Esophagus squamous epithelium (tissue), 5 donors: Measurements from ENCODE around the gene MKNK1. TPM values are rescaled to one million over a fixed set of nuclear protein-coding genes. Genes with fewer than 3 reads are reported as not detected.

Source experiments
- DNase-seq: peaks from one replicate; lab custom pipeline; 2025; lab: John Stamatoyannopoulos, UW
- H3K27ac ChIP-seq, 4 donors: fragments of 200-600 bp; sonication (generic); one replicate each; pipeline ENCODE4 v1.5.1; 2016 to 2019; ENCODE audit warnings: mild to moderate bottlenecking in 1 of 4
- H3K27me3 ChIP-seq, 4 donors: fragments of 200-600 bp; sonication (generic); 1 replicate in 3 of 4; 2 replicates in 1 of 4; pipeline versions ENCODE4 v1.5.1 to v1.6.0; 2017 to 2021; ENCODE audit warnings: antibody characterized with exemption in 1 of 4
- H3K36me3 ChIP-seq, 3 donors: fragments of 200-600 bp; sonication (generic); one replicate each; pipeline ENCODE4 v1.5.1; 2016 to 2019
- H3K4me1 ChIP-seq, 3 donors: fragments of 200-600 bp; sonication (generic); one replicate each; pipeline ENCODE4 v1.5.1; 2017 to 2019
- H3K4me3 ChIP-seq, 4 donors: fragments of 200-600 bp; sonication (generic); 1 replicate in 3 of 4; 2 replicates in 1 of 4; pipeline ENCODE4 v1.5.1; 2016 to 2019; ENCODE audit warnings: mild to moderate bottlenecking in 2 of 4, moderate library complexity in 1 of 4
- H3K9me3 ChIP-seq, 3 donors: fragments of 200-600 bp; sonication (generic); one replicate each; pipeline ENCODE4 v1.5.1; 2016 to 2019
- CTCF ChIP-seq, 6 experiments: fragments of 450-650 bp in 4 of 6; fragments of 200-600 bp in 2 of 6; sonication (generic) in 2 of 6; IDR thresholded peaks; one replicate each; pipeline ENCODE4 v1.5.1; 2016 to 2019; ENCODE audit warnings: antibody characterized with exemption in 6 of 6, mild to moderate bottlenecking in 4 of 6, moderate library complexity in 4 of 6
- POLR2A ChIP-seq, 4 donors: fragments of 450-650 bp; IDR thresholded peaks; one replicate each; pipeline ENCODE4 v1.6.1; 2017; ENCODE audit warnings: antibody characterized with exemption in 4 of 4, mild to moderate bottlenecking in 4 of 4, moderate library complexity in 3 of 4
- WGBS, 2 donors: methylation state at CpG; one replicate each; pipeline ENCODE4 v1.1.5; 2018; 5-methylcytosine and 5-hydroxymethylcytosine counted together
- intact Hi-C: fragments of 100-400 bp; cut with DNase I; formaldehyde crosslinking; loops from one replicate; pipeline ENCODE4 v1.15.0; 2022
- total RNA-seq, 4 donors: library from RNA; depleted of rRNA; stranded (reverse); fragments of >200 nt; gene quantifications; one replicate each; pipeline ENCODE4 v1.1.0, GENCODE V29; 2016
- donor health status: DM: yes; HTN: yes; CAD: no.

Gene MKNK1
- total RNA-seq, 4 donors from 2014 or later = 18.2 to 33.7 (median 33.6) TPM

- no peak for DNase-seq
- TF ChIP-seq CTCF (IDR thresholded peaks at IDR 0.05) = no peak
- no peak for TF ChIP-seq POLR2A (IDR thresholded peaks at IDR 0.05)
- H3K9me3 ChIP-seq = no peaks in the 10 kb centered on the region
- intact Hi-C loops = no loop called here
- H3K27ac ChIP-seq = peak overlapping the region in 1 of 4 donors; percentile 79
- H3K4me1 ChIP-seq = peaks cover 2 to 43% (median 4%) of the 10 kb centered on the region in 3 donors
- peaks cover 0 to 40% (median 0%) of the 10 kb centered on the region in 4 donors for H3K27me3 ChIP-seq
- H3K4me3 ChIP-seq = no peak overlapping the region
- H3K36me3 ChIP-seq = no peaks in the 10 kb centered on the region
- WGBS, 2 donors = 35 to 46% methylated on average over 9 to 12 of the region's 12 CpGs
Measured at GRCh38 chr1:46516200-46516950, 87.7 kb downstream of the MKNK1 start.

DNA sequence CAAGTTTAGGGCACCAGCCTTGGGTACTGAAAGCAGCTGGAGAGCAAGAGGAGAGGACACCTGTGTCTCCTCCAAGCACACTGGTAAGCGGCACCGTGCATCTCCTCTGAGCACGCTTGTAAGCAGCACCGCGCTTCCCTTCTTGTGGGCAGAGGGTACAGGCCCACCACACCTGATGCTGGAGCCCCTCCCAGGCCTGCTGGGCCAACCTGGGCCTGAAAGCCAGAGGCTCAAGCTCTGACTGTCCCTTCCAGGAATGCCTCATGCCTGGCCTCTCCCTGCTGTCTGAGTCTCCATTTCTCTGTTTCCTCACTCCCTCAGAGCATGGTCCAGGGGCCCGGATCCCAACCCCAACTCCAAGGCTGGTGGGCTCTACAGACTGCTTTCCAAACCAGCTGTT is 88.5 kb downstream of the MKNK1 start:
- no peak overlapping the region for H3K27ac ChIP-seq
- H3K36me3 ChIP-seq = no peaks in the 10 kb centered on the region
- no peak overlapping the region for H3K4me3 ChIP-seq
- 80% methylated on average over 2 of the region's 6 CpGs; no CpG with 5 or more reads in 1 of the 2 donors for WGBS, 2 donors
- H3K27me3 ChIP-seq = peaks cover 0 to 45% (median 0%) of the 10 kb centered on the region in 4 donors
- no peaks in the 10 kb centered on the region for H3K9me3 ChIP-seq
- TF ChIP-seq POLR2A (IDR thresholded peaks at IDR 0.05) (no peak), CTCF (IDR thresholded peaks at IDR 0.05) (no peak)
- intact Hi-C loops = no loop called here
- DNase-seq = no peak
- H3K4me1 ChIP-seq = peaks cover 2 to 35% (median 4%) of the 10 kb centered on the region in 3 donors

GRCh38 chr1:46513536-46513935 is 90.5 kb downstream of the MKNK1 start:
- WGBS, 2 donors = 0 to 80% methylated on average over 1 of the region's 5 CpGs
- intact Hi-C loops = no loop called here
- no peak for TF ChIP-seq POLR2A (IDR thresholded peaks at IDR 0.05)
- no peak for TF ChIP-seq CTCF (IDR thresholded peaks at IDR 0.05)

GRCh38 chr1:46512792-46513190 is 91.3 kb downstream of the MKNK1 start:
- WGBS, 2 donors = 73 to 76% methylated on average over 6 of the region's 6 CpGs
- Histone ChIP-seq H3K9me3 (no peaks in the 10 kb centered on the region), H3K36me3 (no peaks in the 10 kb centered on the region), H3K27ac (no peak overlapping the region), H3K27me3 (peaks cover 0 to 28% (median 0%) of the 10 kb centered on the region in 4 donors), H3K4me1 (peaks cover 0 to 18% (median 4%) of the 10 kb centered on the region in 3 donors), H3K4me3 (no peak overlapping the region)
- DNase-seq = no peak
- intact Hi-C loops = no loop called here
- TF ChIP-seq POLR2A (IDR thresholded peaks at IDR 0.05) (no peak), CTCF (IDR thresholded peaks at IDR 0.05) (no peak)

More at GRCh38 chr1:46513536-46513935, 90.5 kb downstream of the MKNK1 start:
- Histone ChIP-seq H3K4me1 (peaks cover 0 to 25% (median 4%) of the 10 kb centered on the region in 3 donors), H3K27me3 (peaks cover 0 to 36% (median 0%) of the 10 kb centered on the region in 4 donors), H3K27ac (no peak overlapping the region), H3K4me3 (no peak overlapping the region), H3K9me3 (no peaks in the 10 kb centered on the region), H3K36me3 (no peaks in the 10 kb centered on the region)
- no peak for DNase-seq

DNA sequence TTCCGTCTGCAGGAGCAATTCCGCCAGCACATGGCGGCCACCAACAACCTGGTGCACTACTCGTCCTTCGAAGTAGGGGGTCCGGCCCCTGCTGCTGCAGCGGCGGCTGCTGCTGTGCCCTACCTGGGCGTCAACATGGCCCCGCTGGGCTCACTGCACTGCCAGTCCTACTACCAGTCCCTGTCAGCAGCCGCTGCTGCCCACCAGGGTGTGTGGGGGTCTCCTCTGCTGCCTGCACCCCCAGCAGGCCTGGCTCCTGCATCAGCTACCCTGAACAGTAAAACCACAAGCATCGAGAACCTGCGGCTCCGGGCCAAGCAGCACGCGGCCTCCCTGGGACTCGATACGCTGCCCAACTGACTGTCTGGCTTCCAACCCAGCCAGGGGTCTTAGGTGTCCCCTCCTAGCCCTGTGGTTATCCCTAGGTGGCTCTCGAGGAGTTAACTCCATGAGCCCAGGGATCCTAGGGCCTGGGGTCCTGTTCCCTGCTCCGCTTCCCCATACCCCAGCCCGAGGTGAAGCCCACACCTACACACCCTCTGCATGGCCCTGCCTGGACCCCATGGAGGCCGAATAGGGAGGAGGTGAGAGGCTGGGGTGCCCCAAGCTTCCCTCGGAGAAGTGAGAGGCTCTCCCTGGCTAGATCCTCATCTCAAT is 91.8 kb downstream of the MKNK1 start:
- peaks cover 0 to 13% (median 4%) of the 10 kb centered on the region in 3 donors for H3K4me1 ChIP-seq
- 58 to 82% methylated on average over 3 to 6 of the region's 23 CpGs for WGBS, 2 donors
- DNase-seq = no peak
- no peaks in the 10 kb centered on the region for H3K36me3 ChIP-seq
- H3K9me3 ChIP-seq = no peaks in the 10 kb centered on the region
- intact Hi-C loops = no loop called here
- peaks cover 0 to 23% (median 0%) of the 10 kb centered on the region in 4 donors for H3K27me3 ChIP-seq
- H3K27ac ChIP-seq = no peak overlapping the region
- TF ChIP-seq POLR2A (IDR thresholded peaks at IDR 0.05) (no peak), CTCF (IDR thresholded peaks at IDR 0.05) (no peak)
- no peak overlapping the region for H3K4me3 ChIP-seq
